Vagina (tissue), 2 donors: ENCODE measurements around the gene REXO1. TPM values are rescaled to one million over a fixed set of nuclear protein-coding genes. Genes with fewer than 3 reads are reported as not detected.
A peak's percentile ranks its signal among the peaks of the same experiment; 100 is the strongest.

ENCODE experiments used
- DNase-seq, 2 donors: peaks; one replicate each; pipeline ENCODE4 v3.0.0-alpha.2; 2017; ENCODE audit errors: extremely low spot score in 2 of 2
- H3K27ac ChIP-seq: fragments of 200-600 bp; sonication (generic); one replicate; pipeline ENCODE4 v1.5.1; 2019
- H3K27me3 ChIP-seq: fragments of 200-600 bp; sonication (generic); one replicate; pipeline ENCODE4 v1.5.1; 2019
- H3K36me3 ChIP-seq, 2 donors: fragments of 200-600 bp; sonication (generic); one replicate each; pipeline ENCODE4 v1.5.1; 2017 to 2019
- H3K4me1 ChIP-seq: fragments of 200-600 bp; sonication (generic); one replicate; pipeline ENCODE4 v1.5.1; 2019
- H3K4me3 ChIP-seq, 2 donors: fragments of 200-600 bp; sonication (generic); 1 replicate in 1 of 2; 2 replicates in 1 of 2; pipeline ENCODE4 v1.5.1; 2016 to 2019
- H3K9me3 ChIP-seq: fragments of 200-600 bp; sonication (generic); one replicate; pipeline ENCODE4 v1.5.1; 2019
- CTCF ChIP-seq, 3 experiments: fragments of 450-650 bp in 2 of 3; fragments of 200-600 bp in 1 of 3; sonication (generic) in 1 of 3; IDR thresholded peaks; one replicate each; pipeline ENCODE4 v1.5.1; 2017 to 2019; ENCODE audit warnings: antibody characterized with exemption in 3 of 3, mild to moderate bottlenecking in 2 of 3, moderate library complexity in 2 of 3
- POLR2A ChIP-seq, 2 donors: fragments of 450-650 bp; IDR thresholded peaks; one replicate each; pipeline ENCODE4 v1.6.1; 2017; ENCODE audit warnings: antibody characterized with exemption in 2 of 2, mild to moderate bottlenecking in 2 of 2, moderate library complexity in 2 of 2
- POLR2AphosphoS5 ChIP-seq, 2 donors: sonication (generic); formaldehyde crosslinking; IDR thresholded peaks; one replicate each; pipeline ENCODE4 v1.9.0; 2017; ENCODE audit warnings: antibody characterized with exemption in 2 of 2, mild to moderate bottlenecking in 2 of 2, low read depth in 1 of 2; ENCODE audit not compliant: insufficient read depth in 1 of 2
- intact Hi-C: fragments of 100-400 bp; cut with DNase I; formaldehyde crosslinking; loops from one replicate; pipeline ENCODE4 v1.15.1; 2023
- total RNA-seq: library from RNA; depleted of rRNA; stranded (reverse); fragments of >200 nt; gene quantifications from one replicate; pipeline ENCODE4 v1.2.3, GENCODE V29; 2016

Gene REXO1
- total RNA-seq, 1 donor from 2014 or later = 19.9 TPM

- Histone ChIP-seq H3K9me3 (peaks cover 10% of the 10 kb centered on the region), H3K4me3 (no peak overlapping the region), H3K27me3 (no peaks in the 10 kb centered on the region), H3K27ac (peak overlapping the region; percentile 44), H3K36me3 (no peaks in the 10 kb centered on the region), H3K4me1 (no peaks in the 10 kb centered on the region)
- no peak for DNase-seq
- no peak for TF ChIP-seq POLR2A (IDR thresholded peaks at IDR 0.05)
- TF ChIP-seq POLR2AphosphoS5 (IDR thresholded peaks at IDR 0.05; ENCODE audit: insufficient read depth in 1 of 2, low read depth in 1 of 2) = peak in 1 of 2 donors; percentile 78
- TF ChIP-seq CTCF (IDR thresholded peaks at IDR 0.05) = no peak
- intact Hi-C loops = no loop called here
Observed at GRCh38 chr19:1773184-1773583, 75.1 kb downstream of the REXO1 start.

GRCh38 chr19:1770866-1771576 lies 77.3 kb downstream of the REXO1 start:
- Histone ChIP-seq H3K27me3 (peaks cover 6% of the 10 kb centered on the region), H3K36me3 (no peaks in the 10 kb centered on the region), H3K4me1 (no peaks in the 10 kb centered on the region), H3K27ac (no peak overlapping the region), H3K4me3 (no peak overlapping the region), H3K9me3 (peaks cover 10% of the 10 kb centered on the region)
- intact Hi-C loops = no loop called here
- DNase-seq = no peak
- TF ChIP-seq CTCF (IDR thresholded peaks at IDR 0.05) (no peak), POLR2AphosphoS5 (IDR thresholded peaks at IDR 0.05; ENCODE audit: insufficient read depth in 1 of 2, low read depth in 1 of 2) (no peak), POLR2A (IDR thresholded peaks at IDR 0.05) (no peak)

GRCh38 chr19:1769645-1769985 lies 78.7 kb downstream of the REXO1 start:
- TF ChIP-seq POLR2AphosphoS5 (IDR thresholded peaks at IDR 0.05; ENCODE audit: insufficient read depth in 1 of 2, low read depth in 1 of 2) = no peak
- TF ChIP-seq POLR2A (IDR thresholded peaks at IDR 0.05) = no peak
- no peak for TF ChIP-seq CTCF (IDR thresholded peaks at IDR 0.05)
- H3K4me1 ChIP-seq = no peaks in the 10 kb centered on the region
- H3K9me3 ChIP-seq = peaks cover 10% of the 10 kb centered on the region
- intact Hi-C loops = loop anchor here (5.0 kb wide), 1 partner anchor 222 kb away; no protein-coding TSS in a partner anchor
- H3K27ac ChIP-seq = no peak overlapping the region
- no peak overlapping the region for H3K4me3 ChIP-seq
- H3K27me3 ChIP-seq = peaks cover 6% of the 10 kb centered on the region
- H3K36me3 ChIP-seq = no peaks in the 10 kb centered on the region
- DNase-seq = no peak

GRCh38 chr19:1768918-1769644 lies 79.2 kb downstream of the REXO1 start:
- intact Hi-C loops = loop anchor here (5.0 kb wide), 1 partner anchor 222 kb away; no protein-coding TSS in a partner anchor
- peaks cover 10% of the 10 kb centered on the region for H3K9me3 ChIP-seq
- peaks cover 6% of the 10 kb centered on the region for H3K27me3 ChIP-seq

More at GRCh38 chr19:1768918-1769644, 79.2 kb downstream of the REXO1 start:
- DNase-seq = no peak
- H3K36me3 ChIP-seq = no peaks in the 10 kb centered on the region
- no peak overlapping the region for H3K4me3 ChIP-seq
- H3K27ac ChIP-seq = no peak overlapping the region
- no peaks in the 10 kb centered on the region for H3K4me1 ChIP-seq
- TF ChIP-seq POLR2A (IDR thresholded peaks at IDR 0.05) (no peak), CTCF (IDR thresholded peaks at IDR 0.05) (no peak), POLR2AphosphoS5 (IDR thresholded peaks at IDR 0.05; ENCODE audit: insufficient read depth in 1 of 2, low read depth in 1 of 2) (no peak)
